ENCODE results near the gene FFAR3.

Gene FFAR3

GRCh38 chr19:35357867-35358573 lies at the start of gene FFAR3:
FFAR3 (plus strand) TSS chr19:35358460; CDS start chr19:35358891, 431 bp downstream.
- DNase-seq, result peak; percentile 17

- DNase-seq, result no peak
Measured at GRCh38 chr19:35308910-35309309, 49.4 kb upstream of the FFAR3 start.

GRCh38 chr19:35309481-35310279 lies 48.6 kb upstream of the FFAR3 start:
- no peak for DNase-seq

GRCh38 chr19:35310331-35310730 lies 47.9 kb upstream of the FFAR3 start:
- DNase-seq, result no peak

GRCh38 chr19:35310811-35311465 lies 47.3 kb upstream of the FFAR3 start:
- DNase-seq, result no peak

GRCh38 chr19:35311901-35312665 lies 46.2 kb upstream of the FFAR3 start:
- no peak for DNase-seq

GRCh38 chr19:35313587-35313986 lies 44.7 kb upstream of the FFAR3 start:
- no peak for DNase-seq

GRCh38 chr19:35314031-35314430 lies 44.2 kb upstream of the FFAR3 start:
- no peak for DNase-seq

GRCh38 chr19:35314858-35315470 lies 43.3 kb upstream of the FFAR3 start:
- no peak for DNase-seq

- DNase-seq, result no peak
Measured at GRCh38 chr19:35315883-35316282, 42.4 kb upstream of the FFAR3 start.

GRCh38 chr19:35316560-35316959 lies 41.7 kb upstream of the FFAR3 start:
- no peak for DNase-seq

GRCh38 chr19:35317464-35318043 lies 40.7 kb upstream of the FFAR3 start:
- no peak for DNase-seq

GRCh38 chr19:35318679-35319448 lies 39.4 kb upstream of the FFAR3 start:
- DNase-seq, result peak; percentile 28

GRCh38 chr19:35320065-35320713 lies 38.1 kb upstream of the FFAR3 start:
- no peak for DNase-seq

- DNase-seq, result no peak
Measured at GRCh38 chr19:35321291-35321690, 37.0 kb upstream of the FFAR3 start.

- no peak for DNase-seq
Measured at GRCh38 chr19:35322014-35322413, 36.2 kb upstream of the FFAR3 start.

- DNase-seq, result no peak
Measured at GRCh38 chr19:35327642-35328041, 30.6 kb upstream of the FFAR3 start.

GRCh38 chr19:35328851-35329285 lies 29.4 kb upstream of the FFAR3 start, which contains the start of gene CD22:
CD22 (plus strand) TSS chr19:35329187; CDS start chr19:35332041, 2,854 bp downstream.
- no peak for DNase-seq

- no peak for DNase-seq
Measured at GRCh38 chr19:35329323-35329722, 28.9 kb upstream of the FFAR3 start.

- no peak for DNase-seq
Measured at GRCh38 chr19:35330475-35330874, 27.8 kb upstream of the FFAR3 start.
